Panc1 (cell line): ENCODE data around the gene MEGF11. TPM values are rescaled to one million over a fixed set of nuclear protein-coding genes. Genes with fewer than 3 reads are reported as not detected.

Source experiments
- ATAC-seq: fragments of 200-7000 bp; cut with Tn5 transposase; 2 replicates; pipeline ENCODE4 v1.9.1; 2020; ENCODE audit warnings: mild to moderate bottlenecking, moderate library complexity
- BruUV-seq: library from RNA; stranded (reverse); fragments of 400-500 nt; replicated peaks from 2 replicates; lab custom pipeline; 2021; lab: Mats Ljungman, UMichigan
- CTCF ChIA-PET: fragments of 300-600 bp; sonication (Branson Sonifier 250); formaldehyde crosslinking; loops from one replicate; lab custom pipeline; 2022; ENCODE audit warnings: antibody characterized with exemption; lab: Charles Lee
- POLR2A ChIA-PET: fragments of 300-600 bp; sonication (Branson Sonifier 250); formaldehyde crosslinking; loops from one replicate; lab custom pipeline; 2022; ENCODE audit warnings: antibody characterized with exemption; lab: Charles Lee
- DNase-seq: peaks from one replicate; pipeline ENCODE4 v3.0.0-alpha.2; 2010; ENCODE audit warnings: low read depth, low spot score
- H3K27ac ChIP-seq: 2 replicates; pipeline ENCODE4 v1.5.1; 2011; ENCODE audit warnings: mild to moderate bottlenecking, low read length, inconsistent platforms
- H3K27me3 ChIP-seq: fragments of 200-500 bp; sonication (Bioruptor generic); 2 replicates; pipeline ENCODE4 v1.6.0; 2014; ENCODE audit warnings: low read length, inconsistent platforms; ENCODE audit not compliant: control insufficient read depth, insufficient read depth
- H3K36me3 ChIP-seq: fragments of 200-500 bp; sonication (Bioruptor generic); 2 replicates; pipeline ENCODE4 v1.5.1; 2014; ENCODE audit warnings: inconsistent platforms, mild to moderate bottlenecking, low read length, moderate library complexity; ENCODE audit not compliant: control insufficient read depth, insufficient read depth
- H3K4me1 ChIP-seq: 2 replicates; pipeline ENCODE4 v1.5.1; 2011; ENCODE audit warnings: inconsistent platforms, mild to moderate bottlenecking, low read length, moderate library complexity; ENCODE audit not compliant: control insufficient read depth, insufficient read depth
- H3K4me3 ChIP-seq, 2 experiments: 2 replicates each; pipeline ENCODE4 v1.5.1; 2011 to 2012; ENCODE audit warnings: low read depth in 2 of 2, low read length in 2 of 2, mild to moderate bottlenecking in 2 of 2, inconsistent platforms in 1 of 2, moderate library complexity in 1 of 2
- H3K9me3 ChIP-seq: fragments of 200-500 bp; sonication (Bioruptor generic); 2 replicates; pipeline ENCODE4 v1.5.1; 2014; ENCODE audit warnings: low read depth, mild to moderate bottlenecking, inconsistent platforms, low read length, moderate library complexity; ENCODE audit not compliant: control insufficient read depth, insufficient read depth
- CTCF ChIP-seq: fragments of 450-650 bp; IDR thresholded peaks from 2 replicates; pipeline ENCODE4 v1.5.1; 2017; ENCODE audit warnings: mild to moderate bottlenecking
- POLR2AphosphoS5 ChIP-seq: IDR thresholded peaks from 2 replicates; pipeline ENCODE4 v1.6.1; 2012; ENCODE audit warnings: mild to moderate bottlenecking, low read depth, low read length, moderate library complexity
- SIN3A ChIP-seq: IDR thresholded peaks from 2 replicates; pipeline ENCODE4 v1.6.1; 2012; ENCODE audit warnings: low read depth, mild to moderate bottlenecking, low read length, moderate library complexity, borderline replicate concordance; ENCODE audit not compliant: insufficient read depth
- TCF7L2 ChIP-seq: IDR thresholded peaks from 2 replicates; pipeline ENCODE4 v1.6.1; 2011; ENCODE audit warnings: mild to moderate bottlenecking, low read depth, low read length, inconsistent platforms
- in situ Hi-C: cut with HindIII; loops from 2 replicates; pipeline ENCODE4 v1.10.0; 2016; ENCODE audit warnings: low sequenced_read_pairs, low pct_unique_long_range_greater_than_20kb
- intact Hi-C: fragments of 100-400 bp; cut with micrococcal nuclease; formaldehyde crosslinking; loops from one replicate; pipeline ENCODE4 v1.10.0; 2022; ENCODE audit not compliant: unreplicated experiment
- total RNA-seq: library from RNA; stranded (reverse); gene quantifications from one replicate; pipeline ENCODE4 v1.2.1, GENCODE V29; 2021; ENCODE audit not compliant: unreplicated experiment
- TF ChIP-seq, protein P1 (sequence below), 2 experiments: IDR thresholded peaks; 2 replicates each; pipeline ENCODE4 v1.6.1; 2011 to 2012; ENCODE audit warnings: low read depth in 2 of 2, control low read depth in 1 of 2, low read length in 1 of 2, mild to moderate bottlenecking in 1 of 2, moderate library complexity in 1 of 2; ENCODE audit not compliant: insufficient read depth in 1 of 2

Gene MEGF11
- total RNA-seq, 1 experiment from 2014 or later = 0.95 TPM

DNA sequence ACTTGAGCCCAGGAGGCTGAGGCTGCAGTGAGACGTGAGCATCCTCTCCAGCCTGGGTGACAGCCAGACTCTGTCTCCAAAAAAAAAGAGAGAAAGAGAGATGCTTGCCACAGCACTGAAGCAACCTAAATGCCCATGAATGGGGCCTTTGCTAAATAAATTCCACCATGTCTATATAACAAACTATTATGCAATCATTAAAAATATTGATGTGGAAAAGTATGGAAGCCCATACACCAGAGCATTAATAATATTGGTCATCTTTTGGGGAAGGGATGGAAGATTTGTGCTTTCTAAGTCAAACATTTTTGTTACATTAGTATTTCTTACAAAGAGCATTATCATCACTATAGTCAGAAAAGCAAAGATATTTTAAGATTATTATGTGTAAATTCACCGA lies 116.6 kb downstream of the MEGF11 start:
- Histone ChIP-seq H3K4me1 (no peaks in the 10 kb centered on the region), H3K36me3 (no peaks in the 10 kb centered on the region), H3K4me3 (no peak overlapping the region), H3K9me3 (no peaks in the 10 kb centered on the region), H3K27me3 (no peaks in the 10 kb centered on the region), H3K27ac (no peak overlapping the region)
- BruUV-seq = no TSS peak
- no peak for ATAC-seq
- ChIA-PET CTCF (no interaction called here), POLR2A (no interaction called here)
- TF ChIP-seq TCF7L2 (no peak), POLR2AphosphoS5 (no peak), CTCF (no peak), SIN3A (no peak)
- TF ChIP-seq, protein P1, sequence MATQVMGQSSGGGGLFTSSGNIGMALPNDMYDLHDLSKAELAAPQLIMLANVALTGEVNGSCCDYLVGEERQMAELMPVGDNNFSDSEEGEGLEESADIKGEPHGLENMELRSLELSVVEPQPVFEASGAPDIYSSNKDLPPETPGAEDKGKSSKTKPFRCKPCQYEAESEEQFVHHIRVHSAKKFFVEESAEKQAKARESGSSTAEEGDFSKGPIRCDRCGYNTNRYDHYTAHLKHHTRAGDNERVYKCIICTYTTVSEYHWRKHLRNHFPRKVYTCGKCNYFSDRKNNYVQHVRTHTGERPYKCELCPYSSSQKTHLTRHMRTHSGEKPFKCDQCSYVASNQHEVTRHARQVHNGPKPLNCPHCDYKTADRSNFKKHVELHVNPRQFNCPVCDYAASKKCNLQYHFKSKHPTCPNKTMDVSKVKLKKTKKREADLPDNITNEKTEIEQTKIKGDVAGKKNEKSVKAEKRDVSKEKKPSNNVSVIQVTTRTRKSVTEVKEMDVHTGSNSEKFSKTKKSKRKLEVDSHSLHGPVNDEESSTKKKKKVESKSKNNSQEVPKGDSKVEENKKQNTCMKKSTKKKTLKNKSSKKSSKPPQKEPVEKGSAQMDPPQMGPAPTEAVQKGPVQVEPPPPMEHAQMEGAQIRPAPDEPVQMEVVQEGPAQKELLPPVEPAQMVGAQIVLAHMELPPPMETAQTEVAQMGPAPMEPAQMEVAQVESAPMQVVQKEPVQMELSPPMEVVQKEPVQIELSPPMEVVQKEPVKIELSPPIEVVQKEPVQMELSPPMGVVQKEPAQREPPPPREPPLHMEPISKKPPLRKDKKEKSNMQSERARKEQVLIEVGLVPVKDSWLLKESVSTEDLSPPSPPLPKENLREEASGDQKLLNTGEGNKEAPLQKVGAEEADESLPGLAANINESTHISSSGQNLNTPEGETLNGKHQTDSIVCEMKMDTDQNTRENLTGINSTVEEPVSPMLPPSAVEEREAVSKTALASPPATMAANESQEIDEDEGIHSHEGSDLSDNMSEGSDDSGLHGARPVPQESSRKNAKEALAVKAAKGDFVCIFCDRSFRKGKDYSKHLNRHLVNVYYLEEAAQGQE (IDR thresholded peaks at IDR 0.05; ENCODE audit: insufficient read depth in 1 of 2, low read depth in 2 of 2, low read length in 1 of 2) = no peak
- intact Hi-C loops = no loop called here
- in situ Hi-C loops = no loop called here
- DNase-seq = no peak

- no peaks in the 10 kb centered on the region for H3K9me3 ChIP-seq
- ATAC-seq (no peak), DNase-seq (no peak)
- intact Hi-C loops = no loop called here
- H3K27ac ChIP-seq = no peak overlapping the region
- CTCF ChIA-PET = no interaction called here
- H3K4me1 ChIP-seq = no peaks in the 10 kb centered on the region
- no peaks in the 10 kb centered on the region for H3K36me3 ChIP-seq
- in situ Hi-C loops = no loop called here
- no peaks in the 10 kb centered on the region; the same call in 1 of the 2 replicates for H3K27me3 ChIP-seq
- no peak for TF ChIP-seq SIN3A
- TF ChIP-seq TCF7L2 = no peak
- H3K4me3 ChIP-seq = no peak overlapping the region
- POLR2A ChIA-PET = no interaction called here
- BruUV-seq = no TSS peak
Observed at GRCh38 chr15:66135664-66136063, 117.9 kb downstream of the MEGF11 start.

- BruUV-seq = no TSS peak
- ChIA-PET POLR2A (no interaction called here), CTCF (interaction anchor here (0.5 kb wide), 1 partner anchor 162 kb away, joined by 3 read pairs; no protein-coding TSS in a partner anchor)
- in situ Hi-C loops = no loop called here
- H3K4me1 ChIP-seq = no peaks in the 10 kb centered on the region
- H3K27me3 ChIP-seq = peaks cover 9% of the 10 kb centered on the region
- H3K27ac ChIP-seq = no peak overlapping the region
- no peaks in the 10 kb centered on the region for H3K9me3 ChIP-seq
- intact Hi-C loops = no loop called here
- H3K4me3 ChIP-seq = no peak overlapping the region
- DNase-seq = no peak
- TF ChIP-seq TCF7L2 (no peak), POLR2AphosphoS5 (no peak), CTCF (no peak), SIN3A (no peak)
- TF ChIP-seq, protein P1 (IDR thresholded peaks at IDR 0.05; ENCODE audit: insufficient read depth in 1 of 2, low read depth in 2 of 2, low read length in 1 of 2) = no peak
- no peak for ATAC-seq
- H3K36me3 ChIP-seq = no peaks in the 10 kb centered on the region
Observed at GRCh38 chr15:66134284-66134683, 119.3 kb downstream of the MEGF11 start.
